Right atrium auricular region (tissue), 2 donors: ENCODE results near the gene PKM. TPM values are rescaled to one million over a fixed set of nuclear protein-coding genes. Genes with fewer than 3 reads are reported as not detected.
A peak's percentile ranks its signal among the peaks of the same experiment; 100 is the strongest.

Experiments
- DNase-seq: peaks from one replicate; pipeline ENCODE4 v3.0.0-alpha.2; 2019; ENCODE audit warnings: low spot score
- H3K27ac ChIP-seq, 2 donors: fragments of 200-600 bp; sonication (generic); 1 replicate in 1 of 2; 2 replicates in 1 of 2; pipeline ENCODE4 v1.5.1; 2016 to 2019
- H3K27me3 ChIP-seq, 2 donors: fragments of 200-600 bp; sonication (generic); one replicate each; pipeline versions ENCODE4 v1.5.1 to v1.6.0; 2017 to 2019
- H3K36me3 ChIP-seq: fragments of 200-600 bp; sonication (generic); one replicate; pipeline ENCODE4 v1.5.1; 2016
- H3K4me1 ChIP-seq, 2 donors: fragments of 200-600 bp; sonication (generic); one replicate each; pipeline versions ENCODE4 v1.5.1 to v1.6.0; 2017 to 2019
- H3K4me3 ChIP-seq, 2 donors: fragments of 200-600 bp; sonication (generic); 1 replicate in 1 of 2; 2 replicates in 1 of 2; pipeline ENCODE4 v1.5.1; 2017 to 2019; ENCODE audit warnings: mild to moderate bottlenecking in 1 of 2, moderate library complexity in 1 of 2
- H3K9me3 ChIP-seq, 2 donors: fragments of 200-600 bp; sonication (generic); one replicate each; pipeline ENCODE4 v1.5.1; 2019
- CTCF ChIP-seq, 2 donors: fragments of 200-600 bp; sonication (generic); IDR thresholded peaks; one replicate each; pipeline ENCODE4 v1.5.1; 2019; ENCODE audit warnings: antibody characterized with exemption in 2 of 2
- total RNA-seq, 2 donors: library from RNA; depleted of rRNA; stranded (reverse); fragments of >200 nt; gene quantifications; one replicate each; pipeline ENCODE4 v1.1.0, GENCODE V29; 2016

The PKM gene
- total RNA-seq, 2 donors from 2014 or later, result 538 to 934 TPM

GRCh38 chr15:72238586-72238985, 7.6 kb upstream of the PKM start:
- Histone ChIP-seq H3K36me3 (peaks cover 45% of the 10 kb centered on the region), H3K27ac (no peak overlapping the region), H3K4me1 (peaks cover 0 to 8% of the 10 kb centered on the region in 2 donors), H3K9me3 (no peaks in the 10 kb centered on the region), H3K4me3 (no peak overlapping the region), H3K27me3 (no peaks in the 10 kb centered on the region)
- no peak for DNase-seq
- TF ChIP-seq CTCF (IDR thresholded peaks at IDR 0.05), result no peak

- no peaks in the 10 kb centered on the region for H3K9me3 ChIP-seq
- DNase-seq, result no peak
- no peaks in the 10 kb centered on the region for H3K27me3 ChIP-seq
- no peak overlapping the region for H3K4me3 ChIP-seq
- H3K27ac ChIP-seq, result peak overlapping the region; percentile 53 to 58
- H3K36me3 ChIP-seq, result peaks cover 38% of the 10 kb centered on the region
- TF ChIP-seq CTCF (IDR thresholded peaks at IDR 0.05), result no peak
- peaks cover 0 to 9% of the 10 kb centered on the region in 2 donors for H3K4me1 ChIP-seq
Measured at GRCh38 chr15:72237853-72238224, 6.8 kb upstream of the PKM start.

GRCh38 chr15:72237029-72237852, 6.3 kb upstream of the PKM start:
- Histone ChIP-seq H3K9me3 (no peaks in the 10 kb centered on the region), H3K27ac (peak overlapping the region; percentile 58 to 67), H3K4me1 (peaks cover 0 to 15% of the 10 kb centered on the region in 2 donors), H3K36me3 (peaks cover 32% of the 10 kb centered on the region), H3K4me3 (peak overlapping the region in 1 of 2 donors; percentile 17), H3K27me3 (no peaks in the 10 kb centered on the region)
- no peak for TF ChIP-seq CTCF (IDR thresholded peaks at IDR 0.05)
- DNase-seq, result peak; percentile 90

- Histone ChIP-seq H3K27ac (peak overlapping the region in 1 of 2 donors; percentile 58), H3K9me3 (no peaks in the 10 kb centered on the region), H3K36me3 (peaks cover 24% of the 10 kb centered on the region), H3K27me3 (no peaks in the 10 kb centered on the region), H3K4me1 (peaks cover 0 to 21% of the 10 kb centered on the region in 2 donors), H3K4me3 (peak overlapping the region in 1 of 2 donors; percentile 17)
- no peak for TF ChIP-seq CTCF (IDR thresholded peaks at IDR 0.05)
- no peak for DNase-seq
Measured at GRCh38 chr15:72236381-72237003, 5.5 kb upstream of the PKM start.

- Histone ChIP-seq H3K9me3 (no peaks in the 10 kb centered on the region), H3K27me3 (no peaks in the 10 kb centered on the region), H3K27ac (no peak overlapping the region), H3K4me1 (peaks cover 0 to 21% of the 10 kb centered on the region in 2 donors), H3K36me3 (peaks cover 12% of the 10 kb centered on the region), H3K4me3 (no peak overlapping the region)
- no peak for DNase-seq
- no peak for TF ChIP-seq CTCF (IDR thresholded peaks at IDR 0.05)
Measured at GRCh38 chr15:72235298-72235697, 4.3 kb upstream of the PKM start.
